Mesothelial cell of epicardium (in vitro differentiated cells): ENCODE results near the gene MEF2C. TPM values are rescaled to one million over a fixed set of nuclear protein-coding genes. Genes with fewer than 3 reads are reported as not detected.

Source experiments
- DNase-seq, 2 experiments: peaks; one replicate each; pipeline ENCODE4 v3.0.0; 2021; ENCODE audit warnings: low spot score in 2 of 2; ENCODE audit not compliant: unreplicated experiment in 2 of 2
- H3K27ac Mint-ChIP-seq: 2 replicates; pipeline ENCODE4 v1.8.0; 2021; ENCODE audit warnings: mixed read lengths
- H3K27me3 Mint-ChIP-seq: 2 replicates; pipeline ENCODE4 v1.8.0; 2021; ENCODE audit warnings: low read depth, mixed read lengths
- H3K36me3 Mint-ChIP-seq: 2 replicates; pipeline ENCODE4 v1.8.0; 2021; ENCODE audit warnings: mixed read lengths
- H3K4me1 Mint-ChIP-seq: 2 replicates; pipeline ENCODE4 v1.8.0; 2021; ENCODE audit warnings: mixed read lengths
- H3K4me3 Mint-ChIP-seq: 2 replicates; pipeline ENCODE4 v1.8.0; 2021; ENCODE audit warnings: mild to moderate bottlenecking, moderate library complexity, mixed read lengths
- H3K9me3 Mint-ChIP-seq: 2 replicates; pipeline ENCODE4 v1.8.0; 2021; ENCODE audit warnings: mixed read lengths
- CTCF ChIP-seq: fragments of 200-600 bp; sonication (generic); IDR thresholded peaks from one replicate; pipeline ENCODE4 v1.5.0; 2021; ENCODE audit warnings: antibody characterized with exemption; ENCODE audit not compliant: unreplicated experiment
- total RNA-seq: library from RNA; stranded (reverse); gene quantifications from 3 replicates; pipeline ENCODE4 v1.2.1, GENCODE V29; 2021

Gene MEF2C
- total RNA-seq, 1 donor from 2014 or later = 9.1 TPM

DNA sequence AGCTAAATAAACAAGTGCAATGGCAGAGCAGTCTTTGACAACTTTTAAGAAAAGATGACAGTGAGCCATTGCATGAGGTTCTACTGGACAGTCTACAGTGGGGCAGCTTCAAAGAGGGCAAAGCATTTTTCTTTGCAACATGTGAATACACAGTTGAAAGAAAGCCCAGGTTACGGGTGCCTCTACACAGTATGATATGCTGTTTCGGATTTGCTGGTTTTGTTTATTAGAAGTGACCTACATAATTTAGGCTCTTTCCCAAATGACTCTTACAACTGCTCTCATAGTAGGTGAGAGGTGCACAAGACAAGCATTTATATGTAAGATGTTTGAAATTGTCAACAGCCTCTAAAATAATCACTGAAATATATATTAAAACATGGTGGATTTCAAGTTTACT lies 62.4 kb downstream of the MEF2C start:
- Mint-ChIP-seq H3K27ac (no peak overlapping the region), H3K9me3 (no peaks in the 10 kb centered on the region), H3K36me3 (no peaks in the 10 kb centered on the region), H3K4me3 (no peak overlapping the region), H3K4me1 (peaks cover 9% of the 10 kb centered on the region), H3K27me3 (no peaks in the 10 kb centered on the region)
- TF ChIP-seq CTCF = no peak
- no peak for DNase-seq

DNA sequence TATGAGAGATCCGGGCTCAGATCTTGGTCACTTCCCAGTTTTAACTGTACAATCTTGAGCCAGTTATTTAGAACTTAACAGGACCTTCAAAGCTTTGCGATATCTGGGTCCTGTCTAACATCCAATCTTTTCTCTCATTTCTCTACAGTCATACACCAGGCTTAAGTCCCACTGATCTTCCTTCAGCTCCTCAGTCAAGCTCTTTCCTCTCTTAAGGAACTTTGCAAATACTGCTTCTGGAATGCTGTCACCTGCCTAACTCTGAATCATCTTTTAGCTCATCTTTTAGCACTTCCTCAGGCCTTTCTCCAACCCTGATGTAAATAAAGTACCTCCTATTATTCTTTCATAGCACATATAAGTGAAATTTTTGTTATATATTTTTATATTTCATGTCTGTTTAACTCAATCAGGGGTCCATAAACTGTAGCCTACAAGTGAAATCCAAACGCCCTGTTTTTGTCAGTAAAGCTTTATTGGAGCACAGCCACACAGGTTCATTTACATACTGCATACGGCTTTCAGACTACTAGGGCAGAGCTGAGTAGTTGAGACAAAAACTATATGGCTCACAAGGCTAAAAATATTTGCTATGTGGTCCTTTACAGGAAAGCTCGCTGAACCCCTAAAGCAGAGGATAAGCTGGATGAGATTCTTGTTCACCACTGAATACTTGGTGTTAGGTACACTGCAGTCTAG lies 63.5 kb downstream of the MEF2C start:
- no peak for DNase-seq
- Mint-ChIP-seq H3K9me3 (no peaks in the 10 kb centered on the region), H3K4me1 (no peaks in the 10 kb centered on the region), H3K27me3 (no peaks in the 10 kb centered on the region), H3K27ac (no peak overlapping the region), H3K36me3 (no peaks in the 10 kb centered on the region), H3K4me3 (no peak overlapping the region)
- no peak for TF ChIP-seq CTCF

GRCh38 chr5:88818296-88818695 lies 64.7 kb downstream of the MEF2C start:
- no peak overlapping the region for H3K27ac Mint-ChIP-seq
- DNase-seq = no peak
- H3K4me3 Mint-ChIP-seq = no peak overlapping the region
- H3K27me3 Mint-ChIP-seq = no peaks in the 10 kb centered on the region
- TF ChIP-seq CTCF = no peak
- no peaks in the 10 kb centered on the region for H3K4me1 Mint-ChIP-seq
- H3K9me3 Mint-ChIP-seq = no peaks in the 10 kb centered on the region
- H3K36me3 Mint-ChIP-seq = no peaks in the 10 kb centered on the region

DNA sequence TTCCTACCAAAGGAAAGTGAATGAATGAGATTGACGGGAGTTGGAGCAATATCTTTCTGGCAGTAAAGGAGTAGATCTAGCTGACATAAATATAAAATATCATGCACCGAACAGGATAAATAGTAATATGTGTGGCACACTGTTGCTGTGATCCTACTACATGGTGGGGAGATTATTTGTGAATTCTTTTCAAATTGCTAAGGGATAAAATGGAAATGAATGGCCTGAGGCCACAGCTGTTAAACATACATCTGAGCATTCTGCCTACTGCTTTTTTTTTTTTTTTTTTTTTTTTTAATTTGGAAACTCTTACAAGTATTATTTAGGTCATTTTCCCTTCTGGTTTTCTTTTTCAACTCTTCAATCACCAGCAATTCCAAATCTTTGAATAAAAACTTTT lies 66.8 kb downstream of the MEF2C start:
- TF ChIP-seq CTCF = no peak
- Mint-ChIP-seq H3K4me1 (no peaks in the 10 kb centered on the region), H3K9me3 (no peaks in the 10 kb centered on the region), H3K27me3 (no peaks in the 10 kb centered on the region), H3K36me3 (no peaks in the 10 kb centered on the region), H3K27ac (no peak overlapping the region), H3K4me3 (no peak overlapping the region)
- no peak for DNase-seq

DNA sequence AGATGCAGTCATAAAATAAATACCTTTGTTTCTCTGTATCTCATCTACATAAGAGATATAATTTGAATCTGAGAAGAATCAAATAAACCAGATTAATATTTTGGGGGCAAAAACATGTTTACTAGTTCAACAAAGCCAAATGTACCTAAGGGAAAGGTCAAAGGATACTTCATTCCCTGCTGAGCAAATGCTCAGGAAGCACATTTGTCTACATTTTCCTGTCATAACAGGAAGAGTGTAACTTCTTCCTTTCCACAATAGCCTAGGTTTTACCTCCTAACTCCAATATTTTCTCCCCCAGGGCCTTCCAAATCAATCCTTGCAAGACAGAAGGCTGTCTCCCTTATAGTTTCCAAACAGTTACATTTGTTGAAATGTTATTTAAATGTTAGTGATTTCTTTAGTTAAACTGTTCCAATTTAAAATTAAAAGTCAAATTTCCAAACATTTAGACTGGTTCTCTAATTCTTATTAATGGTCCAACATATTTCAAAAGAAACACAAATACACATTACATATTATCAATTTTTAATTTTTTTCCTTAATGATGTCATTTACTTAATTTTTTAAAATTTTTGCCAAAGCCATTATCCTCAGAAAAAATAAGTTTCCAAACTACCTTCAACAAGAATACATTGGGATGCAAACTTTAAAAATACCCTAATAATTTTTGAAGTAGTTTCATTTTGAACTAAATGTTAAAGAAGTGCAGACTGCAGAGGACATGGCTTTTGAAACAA lies 67.8 kb downstream of the MEF2C start:
- Mint-ChIP-seq H3K36me3 (no peaks in the 10 kb centered on the region), H3K9me3 (no peaks in the 10 kb centered on the region), H3K4me3 (no peak overlapping the region), H3K4me1 (no peaks in the 10 kb centered on the region), H3K27me3 (no peaks in the 10 kb centered on the region), H3K27ac (no peak overlapping the region)
- no peak for DNase-seq
- TF ChIP-seq CTCF = no peak
